Muscle of back (tissue), 11 donors: Measurements from ENCODE around the gene HOMER2. TPM values are rescaled to one million over a fixed set of nuclear protein-coding genes. Genes with fewer than 3 reads are reported as not detected.
"Not testable (repeated sequence)": the region's sequence is repeated elsewhere in the genome, so short reads cannot be mapped to it uniquely, and the experiment has no call there.

Source experiments
- DNase-seq, 3 donors: peaks; one replicate each; pipeline versions ENCODE4 v3.0.0 to v3.0.0-alpha.2; 2013
- polyA plus RNA-seq, 10 donors: library from polyadenylated mRNA; unstranded; fragments of 120-200 nt; gene quantifications; one replicate each; pipeline ENCODE4 v1.2.1, GENCODE V29; 2013; ENCODE audit not compliant: insufficient read length in 10 of 10

HOMER2 gene
- polyA plus RNA-seq, 10 donors: 19.3 to 36.3 (median 26.6) TPM

- no peak for DNase-seq
Observed at GRCh38 chr15:82900511-82901060, 51.9 kb downstream of the HOMER2 start.

GRCh38 chr15:82898961-82899360 lies 53.6 kb downstream of the HOMER2 start:
- DNase-seq: no peak

- no peak for DNase-seq
Observed at GRCh38 chr15:82895983-82896382, 56.5 kb downstream of the HOMER2 start.

- peak; percentile 37 to 72 (median 49) for DNase-seq
Observed at GRCh38 chr15:82894971-82895520, 57.5 kb downstream of the HOMER2 start.

GRCh38 chr15:82893473-82893872 lies 59.0 kb downstream of the HOMER2 start:
- not testable (repeated sequence) for DNase-seq

GRCh38 chr15:82892573-82892972 lies 59.9 kb downstream of the HOMER2 start:
- DNase-seq: no peak

- DNase-seq: no peak
Observed at GRCh38 chr15:82890995-82891390, 61.5 kb downstream of the HOMER2 start.

GRCh38 chr15:82890338-82890994 lies 62.1 kb downstream of the HOMER2 start:
- DNase-seq: peak in 1 of 3 donors; percentile 13

- DNase-seq: peak in 2 of 3 donors; percentile 17
Observed at GRCh38 chr15:82882273-82882928, 70.1 kb downstream of the HOMER2 start.

GRCh38 chr15:82881747-82882146 lies 70.8 kb downstream of the HOMER2 start:
- DNase-seq: no peak

- DNase-seq: no peak
Observed at GRCh38 chr15:82880704-82881103, 71.8 kb downstream of the HOMER2 start.

- DNase-seq: no peak
Observed at GRCh38 chr15:82878325-82878724, 74.2 kb downstream of the HOMER2 start.

GRCh38 chr15:82877825-82878224 lies 74.7 kb downstream of the HOMER2 start:
- no peak for DNase-seq

- no peak for DNase-seq
Observed at GRCh38 chr15:82875411-82876003, 77.0 kb downstream of the HOMER2 start.

- DNase-seq: no peak
Observed at GRCh38 chr15:82874961-82875360, 77.6 kb downstream of the HOMER2 start.

GRCh38 chr15:82874267-82874666 lies 78.3 kb downstream of the HOMER2 start:
- DNase-seq: no peak

GRCh38 chr15:82873000-82873680 lies 79.4 kb downstream of the HOMER2 start:
- DNase-seq: no peak

- DNase-seq: no peak
Observed at GRCh38 chr15:82871832-82872484, 80.6 kb downstream of the HOMER2 start.

- DNase-seq: no peak
Observed at GRCh38 chr15:82871358-82871757, 81.2 kb downstream of the HOMER2 start.

GRCh38 chr15:82870727-82871320 lies 81.7 kb downstream of the HOMER2 start:
- DNase-seq: no peak

GRCh38 chr15:82865981-82866380 lies 86.5 kb downstream of the HOMER2 start:
- DNase-seq: not testable (repeated sequence)
